CD14-positive monocyte (primary cell): Measurements from ENCODE around the gene CACNA1D. TPM values are rescaled to one million over a fixed set of nuclear protein-coding genes. Genes with fewer than 3 reads are reported as not detected.

ENCODE experiments used
- DNase-seq, 3 donors: peaks; one replicate each; pipeline ENCODE4 v3.0.0-alpha.2; 2011 to 2022
- H2AFZ ChIP-seq: 2 replicates; pipeline ENCODE4 v1.6.0; 2012; ENCODE audit warnings: mild to moderate bottlenecking, low read depth, low read length, inconsistent platforms; ENCODE audit not compliant: insufficient read depth, poor library complexity, severe bottlenecking
- H3K27ac ChIP-seq, 2 donors: 1 replicate in 1 of 2; 2 replicates in 1 of 2; pipeline ENCODE4 v1.5.1; 2012 to 2013; ENCODE audit warnings: low read length in 2 of 2, control low read depth in 1 of 2, inconsistent platforms in 1 of 2, low read depth in 1 of 2, mild to moderate bottlenecking in 1 of 2
- H3K27me3 ChIP-seq, 2 donors: one replicate each; pipeline versions ENCODE4 v1.6.0 to v1.6.1; 2011 to 2013; ENCODE audit warnings: low read length in 2 of 2; ENCODE audit not compliant: control insufficient read depth in 2 of 2, insufficient read depth in 2 of 2
- H3K36me3 ChIP-seq, 2 donors: replicated peaks in 1 of 2; 1 replicate in 1 of 2; 2 replicates in 1 of 2; pipeline versions ENCODE4 v1.5.1 to v1.6.1; 2012 to 2013; ENCODE audit warnings: low read length in 2 of 2, control low read depth in 1 of 2, inconsistent platforms in 1 of 2, mild to moderate bottlenecking in 1 of 2; ENCODE audit not compliant: insufficient read depth in 2 of 2, control insufficient read depth in 1 of 2
- H3K4me1 ChIP-seq, 2 donors: 1 replicate in 1 of 2; 2 replicates in 1 of 2; pipeline versions ENCODE4 v1.5.1 to v1.6.1; 2012 to 2013; ENCODE audit warnings: low read length in 2 of 2, control low read depth in 1 of 2, inconsistent platforms in 1 of 2, mild to moderate bottlenecking in 1 of 2, moderate library complexity in 1 of 2; ENCODE audit not compliant: insufficient read depth in 2 of 2, control insufficient read depth in 1 of 2
- H3K4me2 ChIP-seq: replicated peaks from 2 replicates; pipeline ENCODE3; 2012; ENCODE audit warnings: low read length, moderate library complexity, mild to moderate bottlenecking; ENCODE audit not compliant: poor library complexity, severe bottlenecking; ENCODE audit errors: extremely low read depth
- H3K4me3 ChIP-seq, 3 experiments: fragments of 200-600 bp in 1 of 3; sonication (generic) in 1 of 3; replicated peaks in 1 of 3; 1 replicate in 2 of 3; 2 replicates in 1 of 3; pipeline ENCODE4 v1.5.1; 2011 to 2013; ENCODE audit warnings: low read length in 3 of 3, mild to moderate bottlenecking in 3 of 3, control low read depth in 2 of 3, low read depth in 2 of 3, inconsistent platforms in 1 of 3, moderate library complexity in 1 of 3
- H3K79me2 ChIP-seq: 2 replicates; pipeline ENCODE4 v1.6.0; 2012; ENCODE audit warnings: mild to moderate bottlenecking, control low read depth, inconsistent platforms, low read length, moderate library complexity; ENCODE audit not compliant: insufficient read depth
- H3K9ac ChIP-seq: 2 replicates; pipeline ENCODE4 v1.6.0; 2017; ENCODE audit warnings: low read length, mild to moderate bottlenecking; ENCODE audit not compliant: insufficient read depth, poor library complexity, severe bottlenecking
- H3K9me3 ChIP-seq, 2 donors: replicated peaks in 1 of 2; 1 replicate in 1 of 2; 2 replicates in 1 of 2; pipeline versions ENCODE4 v1.5.1 to v1.6.1; 2012 to 2013; ENCODE audit warnings: low read length in 2 of 2, control low read depth in 1 of 2; ENCODE audit not compliant: control insufficient read depth in 1 of 2, insufficient read depth in 1 of 2
- H4K20me1 ChIP-seq: 2 replicates; pipeline ENCODE4 v1.6.0; 2012; ENCODE audit warnings: mild to moderate bottlenecking, low read length, control low read depth, moderate library complexity; ENCODE audit not compliant: insufficient read depth
- H3K27ac Mint-ChIP-seq, 7 donors: one replicate each; pipeline ENCODE4 v1.8.0; 2020; ENCODE audit warnings: mild to moderate bottlenecking in 7 of 7, mixed read lengths in 7 of 7, moderate library complexity in 6 of 7, inconsistent platforms in 2 of 7
- H3K27me3 Mint-ChIP-seq, 3 donors: one replicate each; pipeline ENCODE4 v1.8.0; 2021 to 2022; ENCODE audit warnings: low read depth in 3 of 3, mild to moderate bottlenecking in 3 of 3, mixed read lengths in 3 of 3, moderate library complexity in 3 of 3, inconsistent platforms in 1 of 3
- H3K36me3 Mint-ChIP-seq, 2 donors: one replicate each; pipeline ENCODE4 v1.8.0; 2020; ENCODE audit warnings: mixed read lengths in 2 of 2, inconsistent platforms in 1 of 2, mild to moderate bottlenecking in 1 of 2
- H3K4me1 Mint-ChIP-seq: one replicate; pipeline ENCODE4 v1.8.0; 2020; ENCODE audit warnings: mild to moderate bottlenecking, mixed read lengths
- H3K4me3 Mint-ChIP-seq, 2 donors: one replicate each; pipeline ENCODE4 v1.8.0; 2020; ENCODE audit warnings: mild to moderate bottlenecking in 2 of 2, mixed read lengths in 2 of 2, moderate library complexity in 1 of 2
- H3K9me3 Mint-ChIP-seq, 7 donors: one replicate each; pipeline ENCODE4 v1.8.0; 2020 to 2022; ENCODE audit warnings: mixed read lengths in 7 of 7, mild to moderate bottlenecking in 6 of 7, moderate library complexity in 6 of 7, inconsistent platforms in 2 of 7
- whole genome bisulfite sequencing: methylation state at CpG from one replicate; pipeline ENCODE4 v1.1.5; 2013; ENCODE audit warnings: missing lambda C conversion rate; ENCODE audit not compliant: insufficient coverage; 5-methylcytosine and 5-hydroxymethylcytosine counted together
- intact Hi-C, 2 donors: fragments of 100-400 bp; cut with micrococcal nuclease; formaldehyde crosslinking; loops; one replicate each; pipeline versions ENCODE4 v1.15.0 to v1.15.1; 2023
- polyA plus RNA-seq, 3 donors: library from polyadenylated mRNA; depleted of rRNA in 1 of 3; unstranded in 2 of 3; stranded (reverse) in 1 of 3; fragments of 300-500 nt in 2 of 3; fragments of >200 nt in 1 of 3; fragmentation: Illumina TruSeq in 2 of 3; gene quantifications; 1 replicate in 2 of 3; 2 replicates in 1 of 3; pipeline ENCODE4 v1.2.3, GENCODE V29; 2012 to 2021
- TF ChIP-seq, protein P1 (sequence below): fragments of 200-600 bp; IDR thresholded peaks from one replicate; pipeline ENCODE4 v1.8.0; 2022; ENCODE audit warnings: antibody characterized with exemption, mild to moderate bottlenecking

The CACNA1D gene
- polyA plus RNA-seq, 3 donors: 0.29 to 1.2 (median 0.98) TPM

- Histone ChIP-seq H3K4me3 (no peak overlapping the region), H2AFZ (no peak overlapping the region), H3K4me2 (no peak overlapping the region), H3K4me1 (no peaks in the 10 kb centered on the region), H3K27me3 (peaks cover 0 to 3% of the 10 kb centered on the region in 2 donors), H3K9me3 (no peaks in the 10 kb centered on the region), H3K36me3 (no peaks in the 10 kb centered on the region), H4K20me1 (no peaks in the 10 kb centered on the region), H3K9ac (no peak overlapping the region), H3K27ac (no peak overlapping the region), H3K79me2 (no peaks in the 10 kb centered on the region)
- 100% methylated on average over 5 of the region's 8 CpGs for WGBS
- Mint-ChIP-seq H3K27me3 (peaks cover 5 to 6% (median 5%) of the 10 kb centered on the region in 3 donors), H3K4me3 (no peak overlapping the region), H3K4me1 (no peaks in the 10 kb centered on the region), H3K9me3 (peaks cover 0 to 2% (median 0%) of the 10 kb centered on the region in 7 donors), H3K27ac (peak overlapping the region in 1 of 7 donors; percentile 45), H3K36me3 (no peaks in the 10 kb centered on the region)
- intact Hi-C loops: no loop called here
- DNase-seq: no peak
- TF ChIP-seq, protein P1, sequence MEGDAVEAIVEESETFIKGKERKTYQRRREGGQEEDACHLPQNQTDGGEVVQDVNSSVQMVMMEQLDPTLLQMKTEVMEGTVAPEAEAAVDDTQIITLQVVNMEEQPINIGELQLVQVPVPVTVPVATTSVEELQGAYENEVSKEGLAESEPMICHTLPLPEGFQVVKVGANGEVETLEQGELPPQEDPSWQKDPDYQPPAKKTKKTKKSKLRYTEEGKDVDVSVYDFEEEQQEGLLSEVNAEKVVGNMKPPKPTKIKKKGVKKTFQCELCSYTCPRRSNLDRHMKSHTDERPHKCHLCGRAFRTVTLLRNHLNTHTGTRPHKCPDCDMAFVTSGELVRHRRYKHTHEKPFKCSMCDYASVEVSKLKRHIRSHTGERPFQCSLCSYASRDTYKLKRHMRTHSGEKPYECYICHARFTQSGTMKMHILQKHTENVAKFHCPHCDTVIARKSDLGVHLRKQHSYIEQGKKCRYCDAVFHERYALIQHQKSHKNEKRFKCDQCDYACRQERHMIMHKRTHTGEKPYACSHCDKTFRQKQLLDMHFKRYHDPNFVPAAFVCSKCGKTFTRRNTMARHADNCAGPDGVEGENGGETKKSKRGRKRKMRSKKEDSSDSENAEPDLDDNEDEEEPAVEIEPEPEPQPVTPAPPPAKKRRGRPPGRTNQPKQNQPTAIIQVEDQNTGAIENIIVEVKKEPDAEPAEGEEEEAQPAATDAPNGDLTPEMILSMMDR: no peak
Observed at GRCh38 chr3:53550005-53550620, 55.7 kb downstream of the CACNA1D start.

GRCh38 chr3:53551324-53551723 is 56.9 kb downstream of the CACNA1D start:
- peaks cover 0 to 2% (median 0%) of the 10 kb centered on the region in 7 donors for H3K9me3 Mint-ChIP-seq
- peaks cover 2 to 7% (median 3%) of the 10 kb centered on the region in 3 donors for H3K27me3 Mint-ChIP-seq
- peaks cover 0 to 3% of the 10 kb centered on the region in 2 donors for H3K27me3 ChIP-seq
- H3K4me2 ChIP-seq: no peak overlapping the region
- no peaks in the 10 kb centered on the region for H3K4me1 ChIP-seq
- H3K4me3 Mint-ChIP-seq: no peak overlapping the region
- WGBS: 100% methylated on average over 1 of the region's 7 CpGs
- H3K27ac ChIP-seq: no peak overlapping the region
- no peak overlapping the region for H3K4me3 ChIP-seq
- no peaks in the 10 kb centered on the region for H3K4me1 Mint-ChIP-seq
- intact Hi-C loops: no loop called here
- H2AFZ ChIP-seq: no peak overlapping the region
- no peaks in the 10 kb centered on the region for H3K9me3 ChIP-seq
- no peaks in the 10 kb centered on the region for H3K36me3 ChIP-seq
- no peak overlapping the region for H3K9ac ChIP-seq
- H3K36me3 Mint-ChIP-seq: no peaks in the 10 kb centered on the region
- TF ChIP-seq, protein P1: no peak
- no peaks in the 10 kb centered on the region for H4K20me1 ChIP-seq
- no peak overlapping the region for H3K27ac Mint-ChIP-seq
- no peak for DNase-seq
- no peaks in the 10 kb centered on the region for H3K79me2 ChIP-seq
